ENCODE measurements around the gene KTN1. TPM values are rescaled to one million over a fixed set of nuclear protein-coding genes. Genes with fewer than 3 reads are reported as not detected.

Gene KTN1
- polyA plus RNA-seq, 3 donors = 4.6 to 31.4 (median 17.9) TPM

DNA sequence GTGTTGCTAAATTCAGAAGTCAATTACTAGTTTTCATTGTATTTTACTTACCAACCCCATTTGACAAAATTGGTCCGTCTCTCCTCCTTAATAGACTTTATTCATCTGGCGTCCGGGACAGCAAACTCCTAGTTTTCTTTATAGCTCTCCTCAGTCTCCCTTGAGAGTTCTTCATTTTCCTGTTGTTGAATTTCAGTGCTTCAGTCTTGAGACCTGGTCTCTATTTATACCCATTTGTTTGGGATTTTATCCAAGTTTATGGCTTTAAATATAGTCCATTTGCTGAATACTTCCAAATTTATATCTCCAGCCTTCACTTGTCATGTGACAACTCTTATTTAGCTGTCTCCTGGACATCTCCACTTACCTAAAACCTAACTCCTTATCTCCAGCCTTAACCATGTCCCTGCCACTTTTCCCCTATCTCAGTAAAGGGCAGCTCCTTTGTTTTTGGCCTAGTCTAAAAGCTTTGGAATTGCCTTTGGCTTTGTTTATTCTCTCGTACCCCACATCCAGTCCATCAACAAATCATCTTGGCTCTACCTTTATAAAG, 23.5 kb downstream of the KTN1 start:
- Histone ChIP-seq H3K79me2 (ENCODE audit: insufficient read depth, low read length) (peaks cover 95% of the 10 kb centered on the region), H3K27ac (ENCODE audit: low read depth in 1 of 2, low read length in 2 of 2) (no peak overlapping the region), H3K9ac (ENCODE audit: insufficient read depth, low read length, poor library complexity, severe bottlenecking) (no peak overlapping the region), H3K36me3 (replicated peaks in 1 of 2; ENCODE audit: control insufficient read depth in 1 of 2, insufficient read depth in 2 of 2, low read length in 2 of 2) (peaks cover 0 to 5% of the 10 kb centered on the region in 2 donors), H3K27me3 (ENCODE audit: control insufficient read depth in 2 of 2, insufficient read depth in 2 of 2, low read length in 2 of 2) (no peaks in the 10 kb centered on the region), H4K20me1 (ENCODE audit: insufficient read depth, low read length) (peaks cover 86% of the 10 kb centered on the region), H3K4me2 (replicated peaks; ENCODE audit: extremely low read depth, low read length, poor library complexity, severe bottlenecking) (no peak overlapping the region), H3K4me1 (ENCODE audit: control insufficient read depth in 1 of 2, insufficient read depth in 2 of 2, low read length in 2 of 2) (no peaks in the 10 kb centered on the region), H3K4me3 (replicated peaks in 1 of 3; ENCODE audit: low read depth in 2 of 3, low read length in 3 of 3) (no peak overlapping the region), H3K9me3 (replicated peaks in 1 of 2; ENCODE audit: control insufficient read depth in 1 of 2, insufficient read depth in 1 of 2, low read length in 2 of 2) (peaks cover 0 to 3% of the 10 kb centered on the region in 2 donors), H2AFZ (ENCODE audit: insufficient read depth, low read depth, low read length, poor library complexity, severe bottlenecking) (no peak overlapping the region)
- WGBS (ENCODE audit: insufficient coverage) = 100% methylated on average over 1 of the region's 4 CpGs
- Mint-ChIP-seq H3K4me3 (no peak overlapping the region), H3K9me3 (peaks cover 0 to 5% (median 0%) of the 10 kb centered on the region in 7 donors), H3K4me1 (peaks cover 20% of the 10 kb centered on the region), H3K27ac (no peak overlapping the region), H3K27me3 (ENCODE audit: low read depth in 3 of 3) (peaks cover 0 to 2% (median 0%) of the 10 kb centered on the region in 3 donors), H3K36me3 (peaks cover 6 to 9% of the 10 kb centered on the region in 2 donors)
- TF ChIP-seq, protein P1, sequence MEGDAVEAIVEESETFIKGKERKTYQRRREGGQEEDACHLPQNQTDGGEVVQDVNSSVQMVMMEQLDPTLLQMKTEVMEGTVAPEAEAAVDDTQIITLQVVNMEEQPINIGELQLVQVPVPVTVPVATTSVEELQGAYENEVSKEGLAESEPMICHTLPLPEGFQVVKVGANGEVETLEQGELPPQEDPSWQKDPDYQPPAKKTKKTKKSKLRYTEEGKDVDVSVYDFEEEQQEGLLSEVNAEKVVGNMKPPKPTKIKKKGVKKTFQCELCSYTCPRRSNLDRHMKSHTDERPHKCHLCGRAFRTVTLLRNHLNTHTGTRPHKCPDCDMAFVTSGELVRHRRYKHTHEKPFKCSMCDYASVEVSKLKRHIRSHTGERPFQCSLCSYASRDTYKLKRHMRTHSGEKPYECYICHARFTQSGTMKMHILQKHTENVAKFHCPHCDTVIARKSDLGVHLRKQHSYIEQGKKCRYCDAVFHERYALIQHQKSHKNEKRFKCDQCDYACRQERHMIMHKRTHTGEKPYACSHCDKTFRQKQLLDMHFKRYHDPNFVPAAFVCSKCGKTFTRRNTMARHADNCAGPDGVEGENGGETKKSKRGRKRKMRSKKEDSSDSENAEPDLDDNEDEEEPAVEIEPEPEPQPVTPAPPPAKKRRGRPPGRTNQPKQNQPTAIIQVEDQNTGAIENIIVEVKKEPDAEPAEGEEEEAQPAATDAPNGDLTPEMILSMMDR (IDR thresholded peaks at IDR 0.05) = no peak
- intact Hi-C loops (cut with micrococcal nuclease) = no loop called here
- DNase-seq = no peak

DNA sequence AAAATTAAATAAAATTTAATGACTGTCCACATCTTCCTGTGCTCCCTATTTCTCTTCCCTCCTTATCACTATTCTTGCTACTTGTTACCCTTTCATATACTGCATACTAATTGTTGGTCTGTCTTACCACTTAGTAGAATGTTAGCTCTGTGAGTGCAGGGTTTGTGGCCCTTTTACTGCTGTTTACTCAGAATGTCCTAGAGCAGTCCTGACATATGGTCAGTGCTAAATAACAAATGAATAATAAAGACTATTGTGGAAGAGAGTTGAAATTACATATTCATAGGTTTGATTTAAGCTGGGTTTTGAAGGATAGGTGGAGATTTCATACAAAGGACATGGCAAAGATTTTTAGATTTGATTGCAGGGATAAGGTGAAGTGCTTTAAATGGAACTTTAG, 24.5 kb downstream of the KTN1 start:
- TF ChIP-seq, protein P1 (IDR thresholded peaks at IDR 0.05) = no peak
- Mint-ChIP-seq H3K36me3 (peaks cover 6 to 13% of the 10 kb centered on the region in 2 donors), H3K27ac (no peak overlapping the region), H3K4me3 (no peak overlapping the region), H3K4me1 (peaks cover 15% of the 10 kb centered on the region), H3K9me3 (peaks cover 0 to under 1% (median 0%) of the 10 kb centered on the region in 7 donors), H3K27me3 (ENCODE audit: low read depth in 3 of 3) (peaks cover 0 to 2% (median 0%) of the 10 kb centered on the region in 3 donors)
- peaks cover 94% of the 10 kb centered on the region for H3K79me2 ChIP-seq (ENCODE audit: insufficient read depth, low read length)
- peaks cover 0 to under 1% of the 10 kb centered on the region in 2 donors for H3K9me3 ChIP-seq (replicated peaks in 1 of 2; ENCODE audit: control insufficient read depth in 1 of 2, insufficient read depth in 1 of 2, low read length in 2 of 2)
- no peak overlapping the region for H3K9ac ChIP-seq (ENCODE audit: insufficient read depth, low read length, poor library complexity, severe bottlenecking)
- no peak overlapping the region for H2AFZ ChIP-seq (ENCODE audit: insufficient read depth, low read depth, low read length, poor library complexity, severe bottlenecking)
- H3K27me3 ChIP-seq (ENCODE audit: control insufficient read depth in 2 of 2, insufficient read depth in 2 of 2, low read length in 2 of 2) = no peaks in the 10 kb centered on the region
- H4K20me1 ChIP-seq (ENCODE audit: insufficient read depth, low read length) = peaks cover 84% of the 10 kb centered on the region
- no peaks in the 10 kb centered on the region for H3K4me1 ChIP-seq (ENCODE audit: control insufficient read depth in 1 of 2, insufficient read depth in 2 of 2, low read length in 2 of 2)
- intact Hi-C loops (cut with micrococcal nuclease) = no loop called here
- H3K27ac ChIP-seq (ENCODE audit: low read depth in 1 of 2, low read length in 2 of 2) = no peak overlapping the region
- DNase-seq = no peak
- no peak overlapping the region for H3K4me2 ChIP-seq (replicated peaks; ENCODE audit: extremely low read depth, low read length, poor library complexity, severe bottlenecking)
- peaks cover 0 to 5% of the 10 kb centered on the region in 2 donors for H3K36me3 ChIP-seq (replicated peaks in 1 of 2; ENCODE audit: control insufficient read depth in 1 of 2, insufficient read depth in 2 of 2, low read length in 2 of 2)
- no peak overlapping the region for H3K4me3 ChIP-seq (replicated peaks in 1 of 3; ENCODE audit: low read depth in 2 of 3, low read length in 3 of 3)

Data from CD14-positive monocyte (primary cell).